Left ventricle myocardium inferior (tissue), 1 donor: Measurements from ENCODE around the gene IRF8. TPM values are rescaled to one million over a fixed set of nuclear protein-coding genes. Genes with fewer than 3 reads are reported as not detected.

Experiments used
- DNase-seq: peaks from one replicate; pipeline ENCODE4 v3.0.0-alpha.2; 2020
- H3K27ac ChIP-seq: fragments of 200-600 bp; replicated peaks from 2 replicates; pipeline ENCODE4 v1.8.0; 2021
- H3K27me3 ChIP-seq: fragments of 200-600 bp; 2 replicates; pipeline ENCODE4 v1.8.0; 2021; ENCODE audit warnings: low read depth
- H3K36me3 ChIP-seq: fragments of 200-600 bp; 2 replicates; pipeline ENCODE4 v1.8.0; 2021
- H3K4me1 ChIP-seq: fragments of 200-600 bp; 2 replicates; pipeline ENCODE4 v1.8.0; 2021
- H3K4me3 ChIP-seq: fragments of 200-600 bp; 2 replicates; pipeline ENCODE4 v1.8.0; 2021; ENCODE audit warnings: mild to moderate bottlenecking, moderate library complexity
- H3K9me3 ChIP-seq: fragments of 200-600 bp; replicated peaks from 2 replicates; pipeline ENCODE4 v1.8.0; 2021
- CTCF ChIP-seq: fragments of 200-600 bp; IDR thresholded peaks from 2 replicates; pipeline ENCODE4 v1.8.0; 2021; ENCODE audit warnings: antibody characterized with exemption, mild to moderate bottlenecking, borderline replicate concordance
- intact Hi-C: fragments of 100-400 bp; cut with micrococcal nuclease; formaldehyde crosslinking; loops from one replicate; pipeline ENCODE4 v1.11.0; 2022
- total RNA-seq: library from RNA; stranded (reverse); fragmentation: NEBNext Ultra II Directional; extraction: Animal tissue kit (Norgen Biotek cat#: 25700); gene quantifications from one replicate; pipeline ENCODE4 v1.2.1, GENCODE V29; 2021
- donor health status: DM: no; HTN: yes; CAD: no; lungs with severe emphysema.

The IRF8 gene
- total RNA-seq, 1 donor from 2014 or later: 2.7 TPM

- DNase-seq: no peak
- TF ChIP-seq CTCF: no peak
- Histone ChIP-seq H3K4me3 (no peak overlapping the region), H3K4me1 (peaks cover 9% of the 10 kb centered on the region), H3K9me3 (no peaks in the 10 kb centered on the region), H3K27me3 (no peaks in the 10 kb centered on the region), H3K36me3 (no peaks in the 10 kb centered on the region), H3K27ac (no peak overlapping the region)
- intact Hi-C loops: no loop called here
Measured at GRCh38 chr16:85911251-85911930, 12.4 kb downstream of the IRF8 start.

DNA sequence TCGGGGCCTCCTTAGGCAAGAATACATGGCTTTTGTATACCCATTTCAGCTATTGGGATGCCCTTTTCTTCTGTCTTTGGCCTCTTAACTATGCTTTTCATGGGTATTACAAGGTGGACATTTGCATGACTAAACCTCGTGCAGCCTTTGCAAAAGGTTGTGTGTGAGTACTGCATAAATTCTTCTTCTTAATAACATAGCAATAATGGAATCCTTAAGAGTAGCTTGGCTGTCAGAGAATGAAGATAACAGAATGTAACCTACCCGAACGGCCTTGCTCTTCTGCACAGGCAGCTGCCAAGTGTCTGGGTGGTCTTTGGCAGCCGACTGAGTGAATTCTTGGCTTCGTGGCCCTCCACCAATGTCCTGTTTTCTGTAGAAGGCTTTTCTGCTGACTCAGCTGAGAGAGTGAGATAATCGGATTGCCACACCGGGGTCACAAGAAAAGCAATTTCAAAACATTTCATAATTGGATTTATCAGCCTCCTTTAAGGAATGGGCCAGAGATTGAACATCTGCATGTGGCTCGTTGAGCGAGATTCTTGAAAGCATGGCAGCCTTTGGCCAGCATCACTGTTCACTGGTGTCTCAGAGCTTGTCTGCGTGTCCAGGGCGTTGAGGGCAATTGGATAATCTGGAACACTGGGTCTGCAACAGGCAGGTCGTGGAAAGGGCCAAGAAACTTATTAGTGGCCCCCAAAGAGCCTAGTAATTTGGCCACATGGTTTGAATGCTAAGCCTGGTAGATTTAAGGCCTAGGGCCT, 13.4 kb downstream of the IRF8 start:
- Histone ChIP-seq H3K27ac (no peak overlapping the region), H3K27me3 (no peaks in the 10 kb centered on the region), H3K9me3 (no peaks in the 10 kb centered on the region), H3K36me3 (no peaks in the 10 kb centered on the region), H3K4me1 (peaks cover 15% of the 10 kb centered on the region), H3K4me3 (no peak overlapping the region)
- DNase-seq: no peak
- no peak for TF ChIP-seq CTCF
- intact Hi-C loops: no loop called here

GRCh38 chr16:85913141-85913601, 14.2 kb downstream of the IRF8 start:
- TF ChIP-seq CTCF: no peak
- peaks cover 15% of the 10 kb centered on the region for H3K4me1 ChIP-seq
- no peak for DNase-seq
- no peaks in the 10 kb centered on the region for H3K9me3 ChIP-seq
- no peaks in the 10 kb centered on the region for H3K36me3 ChIP-seq
- H3K4me3 ChIP-seq: no peak overlapping the region
- intact Hi-C loops: no loop called here
- H3K27ac ChIP-seq: no peak overlapping the region
- H3K27me3 ChIP-seq: no peaks in the 10 kb centered on the region

DNA sequence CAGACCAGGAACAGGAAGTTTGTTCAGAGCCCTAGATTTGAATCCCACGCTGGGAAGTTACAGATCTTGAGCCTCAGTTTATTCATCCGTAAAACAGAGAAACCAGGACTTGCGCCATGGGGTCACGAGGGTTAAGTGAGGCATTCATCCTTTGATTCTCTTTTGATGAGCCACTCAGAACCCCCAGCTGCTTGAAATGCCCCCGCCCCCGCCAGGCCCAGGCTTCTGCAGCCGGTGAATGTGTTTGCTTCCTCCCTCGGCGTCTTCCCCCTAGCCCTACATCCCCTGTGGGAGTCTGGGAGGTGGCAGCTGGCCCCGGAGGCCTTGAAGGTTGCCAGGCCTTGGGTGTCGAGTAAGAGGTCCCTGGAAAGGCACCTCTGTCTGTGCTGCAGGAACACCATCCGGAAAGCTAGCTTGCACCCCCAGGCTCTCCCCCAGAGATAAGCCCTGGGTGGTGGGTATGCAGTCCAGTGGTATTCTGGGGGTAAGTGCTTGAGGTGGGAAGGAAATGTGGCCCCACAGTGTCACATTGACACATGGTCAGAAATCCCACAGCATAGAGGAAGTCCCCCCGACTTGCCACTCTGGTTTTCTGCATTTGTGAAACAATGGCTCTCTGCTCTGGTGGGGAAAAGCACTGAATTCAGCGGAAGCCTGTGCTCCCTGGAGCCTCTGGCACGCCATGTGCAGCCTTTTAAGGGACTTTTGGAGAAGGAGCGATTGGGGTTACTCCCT, 14.9 kb downstream of the IRF8 start:
- no peak for DNase-seq
- H3K27me3 ChIP-seq: no peaks in the 10 kb centered on the region
- peaks cover 11% of the 10 kb centered on the region for H3K4me1 ChIP-seq
- TF ChIP-seq CTCF: no peak
- intact Hi-C loops: no loop called here
- H3K36me3 ChIP-seq: no peaks in the 10 kb centered on the region
- H3K9me3 ChIP-seq: no peaks in the 10 kb centered on the region
- H3K4me3 ChIP-seq: no peak overlapping the region
- no peak overlapping the region for H3K27ac ChIP-seq

DNA sequence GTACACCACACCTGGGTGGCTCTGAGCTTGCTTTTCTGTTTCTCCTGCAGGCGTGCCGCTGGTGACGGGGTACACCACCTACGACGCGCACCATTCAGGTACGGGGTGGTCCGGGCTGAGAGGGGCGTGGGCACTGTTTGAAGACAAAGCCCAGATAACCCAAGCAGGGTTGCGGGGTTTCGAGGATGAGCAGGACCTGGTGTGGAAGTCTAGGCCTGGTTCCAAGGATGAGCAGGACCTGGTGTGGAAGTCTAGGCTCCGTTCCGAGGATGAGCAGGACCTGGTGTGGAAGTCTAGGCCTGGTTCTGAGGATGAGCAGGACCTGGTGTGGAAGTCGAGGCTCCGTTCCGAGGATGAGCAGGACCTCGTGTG, 15.4 kb downstream of the IRF8 start:
- Histone ChIP-seq H3K4me1 (peaks cover 11% of the 10 kb centered on the region), H3K9me3 (no peaks in the 10 kb centered on the region), H3K36me3 (no peaks in the 10 kb centered on the region), H3K27ac (no peak overlapping the region), H3K4me3 (no peak overlapping the region), H3K27me3 (peaks cover 3% of the 10 kb centered on the region)
- TF ChIP-seq CTCF: no peak
- intact Hi-C loops: no loop called here
- no peak for DNase-seq
